CD4-positive, alpha-beta memory T cell (primary cell): ENCODE measurements around the gene OSR1. TPM values are rescaled to one million over a fixed set of nuclear protein-coding genes. Genes with fewer than 3 reads are reported as not detected.

Experiments used
- CTCF ChIA-PET: fragments of 350-600 bp; sonication (Branson Sonifier 250); formaldehyde crosslinking; loops from one replicate; lab custom pipeline; 2021; ENCODE audit warnings: inconsistent platforms; ENCODE audit not compliant: partially characterized antibody; lab: Charles Lee
- POLR2A ChIA-PET: fragments of 350-600 bp; sonication (Branson Sonifier 250); formaldehyde crosslinking; loops from one replicate; lab custom pipeline; 2021; ENCODE audit not compliant: partially characterized antibody; lab: Charles Lee
- DNase-seq, 5 donors: peaks; one replicate each; pipeline versions ENCODE4 v3.0.0 to v3.0.0-alpha.2; 2020 to 2022; ENCODE audit warnings: mixed read lengths in 1 of 5
- H3K27ac ChIP-seq: one replicate; pipeline ENCODE4 v1.7.0; 2013; ENCODE audit warnings: low read depth, low read length
- H3K27me3 ChIP-seq: 2 replicates; pipeline ENCODE4 v1.7.0; 2013; ENCODE audit warnings: mild to moderate bottlenecking, low read length, moderate library complexity; ENCODE audit not compliant: insufficient read depth
- H3K36me3 ChIP-seq: 2 replicates; pipeline ENCODE4 v1.7.0; 2013; ENCODE audit warnings: mild to moderate bottlenecking, low read length, moderate library complexity; ENCODE audit not compliant: insufficient read depth
- H3K4me1 ChIP-seq: 2 replicates; pipeline ENCODE4 v1.7.0; 2013; ENCODE audit warnings: mild to moderate bottlenecking, low read length, moderate library complexity; ENCODE audit not compliant: insufficient read depth
- H3K4me3 ChIP-seq, 2 donors: one replicate each; pipeline ENCODE4 v1.7.0; 2013; ENCODE audit warnings: low read length in 2 of 2, mild to moderate bottlenecking in 1 of 2
- H3K9me3 ChIP-seq, 2 donors: one replicate each; pipeline ENCODE4 v1.7.0; 2013; ENCODE audit warnings: low read length in 2 of 2, control low read depth in 1 of 2; ENCODE audit not compliant: control insufficient read depth in 1 of 2
- H3K27ac Mint-ChIP-seq, 7 donors: one replicate each; pipeline ENCODE4 v1.8.0; 2020 to 2021; ENCODE audit warnings: mixed read lengths in 7 of 7, mild to moderate bottlenecking in 6 of 7, inconsistent platforms in 3 of 7, moderate library complexity in 3 of 7
- H3K27me3 Mint-ChIP-seq, 2 donors: one replicate each; pipeline ENCODE4 v1.8.0; 2020 to 2021; ENCODE audit warnings: mixed read lengths in 2 of 2
- H3K36me3 Mint-ChIP-seq, 2 donors: one replicate each; pipeline ENCODE4 v1.8.0; 2020 to 2021; ENCODE audit warnings: mixed read lengths in 2 of 2, inconsistent platforms in 1 of 2, mild to moderate bottlenecking in 1 of 2
- H3K4me1 Mint-ChIP-seq, 4 donors: one replicate each; pipeline ENCODE4 v1.8.0; 2020 to 2021; ENCODE audit warnings: mixed read lengths in 4 of 4, mild to moderate bottlenecking in 1 of 4
- H3K4me3 Mint-ChIP-seq, 8 donors: one replicate each; pipeline ENCODE4 v1.8.0; 2020 to 2021; ENCODE audit warnings: mixed read lengths in 8 of 8, mild to moderate bottlenecking in 7 of 8, moderate library complexity in 6 of 8, inconsistent platforms in 3 of 8
- H3K9me3 Mint-ChIP-seq, 8 donors: one replicate each; pipeline ENCODE4 v1.8.0; 2020 to 2021; ENCODE audit warnings: mixed read lengths in 8 of 8, mild to moderate bottlenecking in 5 of 8, inconsistent platforms in 3 of 8, moderate library complexity in 1 of 8
- intact Hi-C: fragments of 100-400 bp; cut with micrococcal nuclease; formaldehyde crosslinking; loops from one replicate; pipeline ENCODE4 v1.15.1; 2023
- polyA plus RNA-seq, 2 donors: library from polyadenylated mRNA; unstranded; fragments of 300-500 nt; fragmentation: Illumina TruSeq; gene quantifications; one replicate each; pipeline ENCODE4 v1.2.3, GENCODE V29; 2021
- total RNA-seq, 2 experiments: library from RNA; stranded (reverse); gene quantifications; one replicate each; pipeline ENCODE4 v1.2.3, GENCODE V29; 2021

OSR1 gene
- total and polyA plus RNA-seq, 4 experiments from 2014 or later, result not detected

GRCh38 chr2:19346983-19347618, 11.3 kb downstream of the OSR1 start:
- Mint-ChIP-seq H3K36me3 (peaks cover 0 to 14% of the 10 kb centered on the region in 2 donors), H3K27ac (peak overlapping the region; percentile 97 to 100 (median 98)), H3K9me3 (peaks cover 0 to 8% (median 0%) of the 10 kb centered on the region in 8 donors), H3K27me3 (peaks cover 18 to 30% of the 10 kb centered on the region in 2 donors), H3K4me3 (peak overlapping the region; percentile 96 to 99 (median 98)), H3K4me1 (peaks cover 11 to 41% (median 26%) of the 10 kb centered on the region in 4 donors)
- H3K9me3 ChIP-seq, result no peaks in the 10 kb centered on the region
- peaks cover 19% of the 10 kb centered on the region for H3K27me3 ChIP-seq
- ChIA-PET CTCF (interaction anchor here (0.9 to 5.8 kb wide), 6 partner anchors 11 to 1304 kb away, joined by 3 to 36 read pairs (median 5); partner anchors contain the start of gene OSR1), POLR2A (interaction anchor here (0.7 to 4.0 kb wide), 12 partner anchors 8 to 1100 kb away, joined by 3 to 67 read pairs (median 6); partner anchors contain the start of genes OSR1, RDH14, RHOB and WDR35)
- peak overlapping the region; percentile 72 to 83 for H3K4me3 ChIP-seq
- peak overlapping the region; percentile 92 for H3K27ac ChIP-seq
- no peak for DNase-seq
- H3K36me3 ChIP-seq, result no peaks in the 10 kb centered on the region
- intact Hi-C loops, result loop anchor here (5.0 kb wide), 3 partner anchors 125 to 1305 kb away; partner anchors contain the start of genes HS1BP3 and PUM2
- H3K4me1 ChIP-seq, result peaks cover 35% of the 10 kb centered on the region

GRCh38 chr2:19337742-19338141, 20.7 kb downstream of the OSR1 start:
- H3K27me3 Mint-ChIP-seq, result no peaks in the 10 kb centered on the region
- H3K36me3 Mint-ChIP-seq, result peaks cover 2 to 9% of the 10 kb centered on the region in 2 donors
- Histone ChIP-seq H3K27ac (no peak overlapping the region), H3K4me1 (no peaks in the 10 kb centered on the region), H3K36me3 (no peaks in the 10 kb centered on the region), H3K9me3 (no peaks in the 10 kb centered on the region), H3K27me3 (no peaks in the 10 kb centered on the region), H3K4me3 (no peak overlapping the region)
- ChIA-PET POLR2A (interaction anchor here (1.7 kb wide), 1 partner anchor 10 kb away, joined by 9 read pairs; no protein-coding TSS in a partner anchor), CTCF (no interaction called here)
- intact Hi-C loops, result no loop called here
- H3K9me3 Mint-ChIP-seq, result no peaks in the 10 kb centered on the region
- H3K27ac Mint-ChIP-seq, result no peak overlapping the region
- H3K4me3 Mint-ChIP-seq, result no peak overlapping the region
- H3K4me1 Mint-ChIP-seq, result no peaks in the 10 kb centered on the region
- no peak for DNase-seq

GRCh38 chr2:19337202-19337601, 21.2 kb downstream of the OSR1 start:
- no peaks in the 10 kb centered on the region for H3K27me3 Mint-ChIP-seq

GRCh38 chr2:19336781-19337180, 21.6 kb downstream of the OSR1 start:
- Mint-ChIP-seq H3K4me1 (no peaks in the 10 kb centered on the region), H3K4me3 (no peak overlapping the region), H3K27ac (no peak overlapping the region), H3K9me3 (no peaks in the 10 kb centered on the region), H3K27me3 (no peaks in the 10 kb centered on the region), H3K36me3 (peaks cover 2 to 13% of the 10 kb centered on the region in 2 donors)
- H3K27me3 ChIP-seq, result no peaks in the 10 kb centered on the region
- H3K9me3 ChIP-seq, result no peaks in the 10 kb centered on the region
- CTCF ChIA-PET, result no interaction called here
- H3K4me3 ChIP-seq, result no peak overlapping the region
- H3K4me1 ChIP-seq, result no peaks in the 10 kb centered on the region
- intact Hi-C loops, result no loop called here
- POLR2A ChIA-PET, result no interaction called here
- no peak for DNase-seq
- H3K36me3 ChIP-seq, result no peaks in the 10 kb centered on the region
- H3K27ac ChIP-seq, result no peak overlapping the region

More at GRCh38 chr2:19337202-19337601, 21.2 kb downstream of the OSR1 start:
- Histone ChIP-seq H3K36me3 (no peaks in the 10 kb centered on the region), H3K4me3 (no peak overlapping the region), H3K9me3 (no peaks in the 10 kb centered on the region), H3K27ac (no peak overlapping the region), H3K27me3 (no peaks in the 10 kb centered on the region), H3K4me1 (no peaks in the 10 kb centered on the region)
- POLR2A ChIA-PET, result no interaction called here
- Mint-ChIP-seq H3K4me1 (no peaks in the 10 kb centered on the region), H3K4me3 (no peak overlapping the region), H3K27ac (no peak overlapping the region), H3K9me3 (no peaks in the 10 kb centered on the region), H3K36me3 (peaks cover 2 to 13% of the 10 kb centered on the region in 2 donors)
- CTCF ChIA-PET, result no interaction called here
- no peak for DNase-seq
- intact Hi-C loops, result no loop called here

GRCh38 chr2:19332503-19332902, 25.9 kb downstream of the OSR1 start:
- no peak for DNase-seq
- Histone ChIP-seq H3K4me3 (no peak overlapping the region), H3K9me3 (no peaks in the 10 kb centered on the region), H3K27me3 (no peaks in the 10 kb centered on the region), H3K4me1 (no peaks in the 10 kb centered on the region), H3K27ac (no peak overlapping the region), H3K36me3 (no peaks in the 10 kb centered on the region)
- H3K27ac Mint-ChIP-seq, result no peak overlapping the region
- no peak overlapping the region for H3K4me3 Mint-ChIP-seq
- ChIA-PET CTCF (interaction anchor here (1.2 kb wide), 1 partner anchor 13 kb away, joined by 4 read pairs; no protein-coding TSS in a partner anchor), POLR2A (no interaction called here)
- intact Hi-C loops, result no loop called here
- peaks cover 0 to 2% (median 0%) of the 10 kb centered on the region in 8 donors for H3K9me3 Mint-ChIP-seq
- H3K27me3 Mint-ChIP-seq, result no peaks in the 10 kb centered on the region
- peaks cover 0 to 13% of the 10 kb centered on the region in 2 donors for H3K36me3 Mint-ChIP-seq
- no peaks in the 10 kb centered on the region for H3K4me1 Mint-ChIP-seq

- no peak overlapping the region for H3K4me3 ChIP-seq
- H3K27me3 ChIP-seq, result no peaks in the 10 kb centered on the region
- Mint-ChIP-seq H3K9me3 (peaks cover 0 to 2% (median 0%) of the 10 kb centered on the region in 8 donors), H3K36me3 (peaks cover 0 to 13% of the 10 kb centered on the region in 2 donors), H3K27ac (no peak overlapping the region), H3K4me1 (no peaks in the 10 kb centered on the region), H3K4me3 (no peak overlapping the region), H3K27me3 (no peaks in the 10 kb centered on the region)
- POLR2A ChIA-PET, result no interaction called here
- DNase-seq, result no peak
- no peaks in the 10 kb centered on the region for H3K36me3 ChIP-seq
- H3K4me1 ChIP-seq, result no peaks in the 10 kb centered on the region
- intact Hi-C loops, result no loop called here
- CTCF ChIA-PET, result no interaction called here
- H3K9me3 ChIP-seq, result no peaks in the 10 kb centered on the region
- no peak overlapping the region for H3K27ac ChIP-seq
These were observed 27.0 kb downstream of the OSR1 start for GRCh38 chr2:19331450-19331849.

GRCh38 chr2:19330436-19330835, 28.0 kb downstream of the OSR1 start:
- no peaks in the 10 kb centered on the region for H3K27me3 ChIP-seq
- peaks cover 0 to 2% (median 0%) of the 10 kb centered on the region in 8 donors for H3K9me3 Mint-ChIP-seq
- H3K27ac Mint-ChIP-seq, result no peak overlapping the region
- intact Hi-C loops, result no loop called here
- H3K36me3 ChIP-seq, result no peaks in the 10 kb centered on the region
- ChIA-PET CTCF (no interaction called here), POLR2A (no interaction called here)
- no peak for DNase-seq
- H3K4me3 ChIP-seq, result no peak overlapping the region
- H3K4me1 Mint-ChIP-seq, result no peaks in the 10 kb centered on the region
- H3K4me3 Mint-ChIP-seq, result no peak overlapping the region
- H3K4me1 ChIP-seq, result no peaks in the 10 kb centered on the region
- no peaks in the 10 kb centered on the region for H3K27me3 Mint-ChIP-seq
- no peaks in the 10 kb centered on the region for H3K9me3 ChIP-seq
- peaks cover 0 to 13% of the 10 kb centered on the region in 2 donors for H3K36me3 Mint-ChIP-seq
- H3K27ac ChIP-seq, result no peak overlapping the region
